OCI-LY7 (cell line): ENCODE measurements around the gene SEMA5A.

ENCODE experiments used
- EZH2phosphoT487 ChIP-seq: fragments of 200-600 bp; sonication (generic); IDR thresholded peaks from 2 replicates; pipeline ENCODE4 v1.6.1; 2018; ENCODE audit warnings: low read depth, borderline replicate concordance, mild to moderate bottlenecking, mixed run types, antibody characterized with exemption, low read length, moderate library complexity, mixed read lengths
- TF ChIP-seq, protein P1 (sequence below): fragments of 200-600 bp; sonication (generic); conservative IDR thresholded peaks from 2 replicates; pipeline ENCODE4 v1.5.1; 2014; ENCODE audit warnings: mild to moderate bottlenecking, antibody characterized with exemption, low read length, moderate library complexity, mixed read lengths

DNA sequence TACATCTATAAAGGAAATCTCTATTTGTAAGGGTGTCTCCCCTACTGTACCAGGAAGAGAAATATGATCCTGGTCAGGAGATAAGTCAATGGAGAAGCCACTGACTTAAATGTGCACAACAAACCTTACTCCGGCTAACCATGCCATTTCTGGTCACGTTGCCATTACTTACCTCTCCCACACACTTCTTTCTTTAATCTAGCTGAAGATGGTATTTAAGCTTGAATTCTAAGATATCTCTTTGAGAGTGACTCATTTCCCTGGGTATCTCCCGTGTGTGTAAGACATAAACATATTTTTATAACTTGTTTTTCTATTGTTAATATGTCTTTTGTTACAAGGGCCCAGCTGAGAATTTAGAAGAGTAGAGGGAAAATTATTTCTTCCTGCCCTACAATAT is 296.6 kb downstream of the SEMA5A start:
- TF ChIP-seq, protein P1, sequence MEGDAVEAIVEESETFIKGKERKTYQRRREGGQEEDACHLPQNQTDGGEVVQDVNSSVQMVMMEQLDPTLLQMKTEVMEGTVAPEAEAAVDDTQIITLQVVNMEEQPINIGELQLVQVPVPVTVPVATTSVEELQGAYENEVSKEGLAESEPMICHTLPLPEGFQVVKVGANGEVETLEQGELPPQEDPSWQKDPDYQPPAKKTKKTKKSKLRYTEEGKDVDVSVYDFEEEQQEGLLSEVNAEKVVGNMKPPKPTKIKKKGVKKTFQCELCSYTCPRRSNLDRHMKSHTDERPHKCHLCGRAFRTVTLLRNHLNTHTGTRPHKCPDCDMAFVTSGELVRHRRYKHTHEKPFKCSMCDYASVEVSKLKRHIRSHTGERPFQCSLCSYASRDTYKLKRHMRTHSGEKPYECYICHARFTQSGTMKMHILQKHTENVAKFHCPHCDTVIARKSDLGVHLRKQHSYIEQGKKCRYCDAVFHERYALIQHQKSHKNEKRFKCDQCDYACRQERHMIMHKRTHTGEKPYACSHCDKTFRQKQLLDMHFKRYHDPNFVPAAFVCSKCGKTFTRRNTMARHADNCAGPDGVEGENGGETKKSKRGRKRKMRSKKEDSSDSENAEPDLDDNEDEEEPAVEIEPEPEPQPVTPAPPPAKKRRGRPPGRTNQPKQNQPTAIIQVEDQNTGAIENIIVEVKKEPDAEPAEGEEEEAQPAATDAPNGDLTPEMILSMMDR, result no peak
- TF ChIP-seq EZH2phosphoT487, result no peak
